Fibroblast of skin of scalp (primary cell): Measurements from ENCODE around the gene PCDHGA11. TPM values are rescaled to one million over a fixed set of nuclear protein-coding genes. Genes with fewer than 3 reads are reported as not detected.
"Not testable (repeated sequence)": the region's sequence is repeated elsewhere in the genome, so short reads cannot be mapped to it uniquely, and the experiment has no call there.

Experiments used
- DNase-seq: peaks from one replicate; pipeline ENCODE4 v3.0.0-alpha.2; 2013
- polyA plus RNA-seq, 2 experiments: library from polyadenylated mRNA; unstranded; fragments of 120-200 nt; gene quantifications; one replicate each; pipeline ENCODE4 v1.2.1, GENCODE V29; 2013; ENCODE audit not compliant: insufficient read length in 2 of 2

PCDHGA11 gene
- 12.2 TPM for polyA plus RNA-seq (2013, experiment 1 of 2; ENCODE audit: insufficient read length)
- 12.3 TPM for polyA plus RNA-seq (2013, experiment 2 of 2; ENCODE audit: insufficient read length)

GRCh38 chr5:141420855-141421488 is at the start of gene PCDHGA11:
TSS of gene PCDHGA11 (plus strand) at chr5:141421051. CDS start at chr5:141421228, 177 bp downstream.
- peak; percentile 71 for DNase-seq

DNA sequence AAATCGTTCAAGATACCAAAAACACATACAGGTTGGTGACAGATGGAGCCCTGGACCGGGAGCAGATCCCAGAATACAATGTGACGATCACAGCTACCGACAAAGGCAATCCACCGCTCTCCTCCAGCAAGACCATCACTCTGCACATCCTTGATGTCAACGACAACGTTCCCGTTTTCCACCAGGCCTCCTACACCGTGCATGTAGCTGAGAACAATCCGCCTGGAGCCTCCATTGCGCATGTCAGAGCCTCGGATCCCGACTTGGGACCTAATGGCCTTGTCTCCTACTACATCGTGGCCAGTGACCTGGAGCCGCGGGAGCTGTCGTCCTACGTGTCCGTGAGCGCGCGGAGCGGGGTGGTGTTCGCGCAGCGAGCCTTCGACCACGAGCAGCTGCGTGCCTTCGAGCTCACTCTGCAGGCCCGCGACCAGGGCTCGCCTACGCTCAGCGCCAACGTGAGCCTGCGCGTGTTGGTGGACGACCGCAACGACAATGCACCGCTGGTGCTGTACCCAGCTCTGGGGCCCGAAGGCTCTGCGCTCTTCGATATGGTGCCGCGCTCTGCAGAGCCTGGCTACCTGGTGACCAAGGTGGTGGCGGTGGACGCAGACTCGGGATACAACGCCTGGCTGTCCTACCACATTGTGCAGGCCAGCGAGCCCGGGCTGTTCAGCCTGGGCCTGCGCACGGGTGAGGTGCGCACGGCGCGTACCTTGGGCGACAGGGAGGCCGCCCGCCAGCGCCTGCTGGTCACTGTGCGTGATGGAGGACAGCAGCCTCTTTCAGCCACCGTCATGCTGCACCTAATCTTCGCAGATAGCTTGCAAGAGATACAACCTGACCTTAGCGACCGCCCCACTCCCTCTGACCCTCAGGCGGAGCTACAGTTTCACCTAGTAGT is 49.0 kb upstream of the PCDHGA11 start:
- DNase-seq: no peak

GRCh38 chr5:141373673-141374317 is 47.1 kb upstream of the PCDHGA11 start, which contains the start of gene PCDHGA6:
TSS of gene PCDHGA6 (plus strand) at chr5:141373891. CDS start at chr5:141374084, 193 bp downstream.
- peak; percentile 48 for DNase-seq

- DNase-seq: no peak
These were observed 46.2 kb upstream of the PCDHGA11 start for GRCh38 chr5:141374627-141375026.

DNA sequence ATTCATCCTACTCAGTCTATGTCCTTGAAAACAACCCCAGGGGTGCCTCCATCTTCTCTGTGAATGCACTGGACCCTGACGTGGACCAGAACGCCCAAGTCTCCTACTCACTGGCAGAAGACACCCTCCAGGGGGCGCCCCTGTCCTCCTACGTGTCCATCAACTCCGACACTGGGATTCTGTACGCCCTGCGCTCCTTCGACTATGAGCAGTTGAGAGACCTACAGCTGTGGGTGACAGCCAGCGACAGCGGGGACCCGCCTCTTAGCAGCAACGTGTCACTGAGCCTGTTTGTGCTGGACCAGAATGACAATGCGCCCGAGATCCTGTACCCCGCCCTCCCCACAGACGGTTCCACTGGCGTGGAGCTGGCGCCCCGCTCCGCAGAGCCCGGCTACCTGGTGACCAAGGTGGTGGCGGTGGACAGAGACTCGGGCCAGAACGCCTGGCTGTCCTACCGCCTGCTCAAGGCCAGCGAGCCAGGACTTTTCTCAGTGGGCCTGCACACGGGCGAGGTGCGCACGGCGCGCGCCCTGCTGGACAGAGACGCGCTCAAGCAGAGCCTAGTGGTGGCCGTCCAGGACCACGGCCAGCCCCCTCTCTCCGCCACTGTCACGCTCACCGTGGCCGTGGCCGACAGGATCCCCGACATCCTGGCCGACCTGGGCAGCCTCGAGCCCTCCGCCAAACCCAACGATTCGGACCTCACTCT is 45.3 kb upstream of the PCDHGA11 start:
- not testable (repeated sequence) for DNase-seq

- DNase-seq: peak; percentile 58
These were observed 38.2 kb upstream of the PCDHGA11 start, which contains the start of gene PCDHGA7 for GRCh38 chr5:141382469-141383294. TSS of gene PCDHGA7 (plus strand) at chr5:141382742. CDS start at chr5:141382900, 158 bp downstream.

- no peak for DNase-seq
These were observed 37.5 kb upstream of the PCDHGA11 start for GRCh38 chr5:141383345-141383744.

- no peak for DNase-seq
These were observed 36.2 kb upstream of the PCDHGA11 start for GRCh38 chr5:141384471-141385267.

GRCh38 chr5:141387557-141388311 is 33.1 kb upstream of the PCDHGA11 start, which contains the start of gene PCDHGB4:
TSS of gene PCDHGB4 (plus strand) at chr5:141387698. CDS start at chr5:141387885, 187 bp downstream.
- peak; percentile 65 for DNase-seq

DNA sequence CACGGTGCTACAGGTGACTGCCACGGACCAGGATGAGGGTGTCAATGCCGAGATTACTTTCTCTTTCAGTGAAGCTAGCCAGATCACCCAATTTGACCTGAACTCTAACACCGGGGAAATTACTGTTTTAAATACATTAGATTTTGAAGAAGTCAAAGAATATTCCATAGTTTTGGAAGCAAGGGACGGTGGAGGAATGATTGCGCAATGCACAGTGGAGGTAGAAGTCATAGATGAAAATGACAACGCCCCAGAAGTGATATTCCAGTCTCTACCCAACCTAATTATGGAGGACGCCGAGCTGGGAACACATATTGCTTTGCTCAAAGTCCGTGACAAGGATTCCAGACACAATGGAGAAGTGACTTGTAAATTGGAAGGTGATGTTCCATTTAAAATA is 32.2 kb upstream of the PCDHGA11 start:
- no peak for DNase-seq

GRCh38 chr5:141389153-141390042 is 31.5 kb upstream of the PCDHGA11 start:
- DNase-seq: no peak

DNA sequence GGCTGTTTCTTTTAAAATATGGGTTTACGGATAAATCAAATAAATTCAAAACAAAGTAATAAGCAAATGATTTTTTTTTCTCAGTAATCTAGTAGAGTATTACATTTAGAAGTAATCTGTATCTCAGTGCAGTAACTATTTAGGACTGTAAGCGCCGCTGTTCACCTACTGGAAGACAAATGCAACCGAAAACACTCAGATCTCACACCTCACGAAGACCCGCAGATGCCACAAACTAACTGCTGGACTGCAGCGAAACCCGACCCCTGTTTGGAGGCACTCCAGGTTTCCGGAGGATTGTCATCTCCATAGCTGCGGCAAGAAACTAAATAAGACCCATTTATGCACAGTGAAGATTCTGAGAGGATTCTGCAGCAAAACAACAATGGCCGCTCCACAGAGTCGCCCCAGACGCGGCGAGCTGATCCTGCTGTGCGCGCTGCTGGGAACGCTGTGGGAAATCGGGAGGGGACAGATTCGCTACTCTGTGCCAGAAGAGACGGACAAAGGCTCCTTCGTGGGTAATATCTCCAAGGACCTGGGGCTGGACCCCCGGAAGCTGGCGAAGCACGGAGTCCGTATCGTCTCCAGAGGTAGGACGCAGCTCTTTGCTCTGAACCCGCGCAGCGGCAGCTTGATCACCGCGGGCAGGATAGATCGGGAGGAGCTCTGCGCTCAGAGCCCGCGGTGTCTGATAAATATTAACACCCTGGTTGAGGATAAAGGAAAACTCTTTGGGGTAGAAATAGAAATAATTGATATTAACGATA is 28.2 kb upstream of the PCDHGA11 start, which contains the start of gene PCDHGA8:
TSS of gene PCDHGA8 (plus strand) at position 205 of the 770 bp plus-strand sequence. CDS start at position 386, 181 bp downstream.
- peak; percentile 38 for DNase-seq

GRCh38 chr5:141393267-141393666 is 27.6 kb upstream of the PCDHGA11 start:
- no peak for DNase-seq

DNA sequence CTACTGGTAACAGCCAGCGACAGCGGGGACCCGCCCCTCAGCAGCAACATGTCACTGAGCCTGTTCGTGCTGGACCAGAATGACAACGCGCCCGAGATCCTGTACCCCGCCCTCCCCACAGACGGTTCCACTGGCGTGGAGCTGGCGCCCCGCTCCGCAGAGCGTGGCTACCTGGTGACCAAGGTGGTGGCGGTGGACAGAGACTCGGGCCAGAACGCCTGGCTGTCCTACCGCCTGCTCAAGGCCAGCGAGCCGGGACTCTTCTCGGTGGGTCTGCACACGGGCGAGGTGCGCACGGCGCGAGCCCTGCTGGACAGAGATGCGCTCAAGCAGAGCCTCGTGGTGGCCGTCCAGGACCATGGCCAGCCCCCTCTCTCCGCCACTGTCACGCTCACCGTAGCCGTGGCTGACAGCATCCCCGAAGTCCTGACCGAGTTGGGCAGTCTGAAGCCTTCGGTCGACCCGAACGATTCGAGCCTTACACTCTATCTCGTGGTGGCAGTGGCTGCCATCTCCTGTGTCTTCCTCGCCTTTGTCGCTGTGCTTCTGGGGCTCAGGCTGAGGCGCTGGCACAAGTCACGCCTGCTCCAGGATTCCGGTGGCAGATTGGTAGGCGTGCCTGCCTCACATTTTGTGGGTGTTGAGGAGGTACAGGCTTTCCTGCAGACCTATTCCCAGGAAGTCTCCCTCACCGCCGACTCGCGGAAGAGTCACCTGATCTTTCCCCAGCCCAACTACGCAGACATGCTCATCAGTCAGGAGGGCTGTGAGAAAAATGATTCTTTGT is 26.3 kb upstream of the PCDHGA11 start:
- DNase-seq: not testable (repeated sequence)

DNA sequence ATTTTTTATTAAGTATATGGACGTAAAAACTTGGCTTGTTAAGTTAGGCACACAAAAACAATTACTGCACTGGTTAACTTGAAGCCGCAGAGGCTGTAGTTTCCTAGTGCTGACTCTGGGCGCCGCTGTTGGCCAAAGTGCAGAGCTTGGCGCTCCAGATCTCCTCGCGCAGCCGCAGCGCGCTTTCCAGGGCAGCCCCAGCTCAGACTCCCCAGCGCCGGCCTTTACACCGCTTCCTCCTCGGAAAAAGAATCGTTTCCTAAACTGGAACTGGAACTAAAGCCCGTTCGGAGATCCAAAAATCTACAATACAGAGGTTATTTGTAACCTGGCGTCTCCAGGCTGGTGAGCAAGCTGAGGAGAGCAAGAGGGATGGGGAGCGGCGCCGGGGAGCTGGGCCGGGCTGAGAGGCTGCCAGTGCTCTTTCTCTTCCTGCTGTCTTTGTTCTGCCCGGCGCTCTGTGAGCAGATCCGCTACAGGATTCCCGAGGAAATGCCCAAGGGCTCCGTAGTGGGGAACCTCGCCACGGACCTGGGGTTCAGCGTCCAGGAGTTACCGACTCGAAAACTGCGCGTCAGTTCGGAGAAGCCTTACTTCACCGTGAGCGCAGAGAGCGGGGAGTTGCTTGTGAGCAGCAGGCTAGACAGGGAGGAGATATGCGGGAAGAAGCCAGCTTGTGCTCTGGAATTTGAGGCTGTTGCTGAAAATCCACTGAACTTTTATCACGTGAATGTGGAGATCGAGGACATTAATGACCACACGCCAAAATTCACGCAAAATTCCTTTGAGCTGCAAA is 22.9 kb upstream of the PCDHGA11 start, which contains the start of gene PCDHGB5:
TSS of gene PCDHGB5 (plus strand) at position 192 of the 796 bp plus-strand sequence. CDS start at position 373, 181 bp downstream.
- peak; percentile 69 for DNase-seq
